Effector memory CD8-positive, alpha-beta T cell (primary cell): Measurements from ENCODE around the gene OSBPL5.
"Not testable (repeated sequence)": the region's sequence is repeated elsewhere in the genome, so short reads cannot be mapped to it uniquely, and the experiment has no call there.

ENCODE experiments used
- ATAC-seq: fragments of 150-1000 bp; cut with Tn5 transposase; replicated peaks from 2 replicates; pipeline ENCODE4 v1.10.0; 2021; ENCODE audit warnings: mild to moderate bottlenecking, moderate library complexity
- DNase-seq, 3 experiments: peaks; one replicate each; pipeline ENCODE4 v3.0.0; 2021
- H3K27ac Mint-ChIP-seq, 2 donors: one replicate each; pipeline ENCODE4 v1.8.0; 2022; ENCODE audit warnings: mild to moderate bottlenecking in 2 of 2, mixed read lengths in 2 of 2, moderate library complexity in 2 of 2
- H3K27me3 Mint-ChIP-seq, 2 donors: one replicate each; pipeline ENCODE4 v1.8.0; 2022; ENCODE audit warnings: mixed read lengths in 2 of 2
- H3K36me3 Mint-ChIP-seq: one replicate; pipeline ENCODE4 v1.8.0; 2022; ENCODE audit warnings: mild to moderate bottlenecking, moderate library complexity, mixed read lengths; ENCODE audit not compliant: insufficient read depth
- H3K4me1 Mint-ChIP-seq, 2 donors: one replicate each; pipeline ENCODE4 v1.8.0; 2022; ENCODE audit warnings: low read depth in 2 of 2, mixed read lengths in 2 of 2
- H3K4me3 Mint-ChIP-seq, 2 donors: one replicate each; pipeline ENCODE4 v1.8.0; 2022; ENCODE audit warnings: mild to moderate bottlenecking in 2 of 2, mixed read lengths in 2 of 2, moderate library complexity in 2 of 2
- H3K9me3 Mint-ChIP-seq, 2 donors: one replicate each; pipeline ENCODE4 v1.8.0; 2022; ENCODE audit warnings: mixed read lengths in 2 of 2

The OSBPL5 gene

DNA sequence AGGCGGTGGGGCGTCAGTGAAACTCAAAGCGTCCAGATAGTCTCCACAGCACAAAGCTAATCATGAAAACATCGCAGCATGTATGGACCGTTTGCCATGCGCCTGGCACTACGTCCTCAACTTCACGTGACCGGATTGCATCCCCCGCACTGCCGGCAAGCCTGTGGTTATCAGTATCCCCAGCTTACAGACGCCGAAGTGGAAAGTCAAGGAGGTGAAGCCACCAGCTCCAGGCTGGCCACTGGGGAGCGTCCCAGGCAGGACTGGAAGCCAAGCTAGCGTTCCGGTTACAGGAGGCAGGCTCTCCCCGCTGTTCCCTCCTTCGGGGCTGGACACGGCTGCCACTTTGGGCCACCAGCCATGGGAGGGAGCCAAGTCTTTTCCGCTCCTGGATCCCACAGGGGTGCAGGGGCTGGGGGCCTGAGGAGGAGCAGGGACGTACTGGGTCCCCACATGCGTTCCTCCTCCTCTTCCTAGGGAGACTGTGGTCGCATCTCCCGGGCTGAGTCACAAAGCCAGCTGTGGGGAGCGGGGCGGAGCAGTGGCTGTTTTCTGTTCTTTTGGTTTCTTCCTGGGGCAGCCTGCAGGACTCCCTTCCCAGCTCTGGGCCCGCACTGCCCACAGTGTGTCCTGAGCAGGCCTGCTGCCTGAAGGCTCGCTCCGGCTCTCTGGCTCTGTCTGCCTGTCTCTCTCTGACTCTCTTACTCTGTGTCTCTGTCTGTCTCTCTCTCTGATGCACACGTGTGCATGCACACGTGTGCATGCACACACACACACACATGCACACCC lies 4.3 kb upstream of the OSBPL5 start:
- H3K4me3 Mint-ChIP-seq: peak overlapping the region; percentile 57 to 62
- DNase-seq (no peak), ATAC-seq (no peak)
- H3K9me3 Mint-ChIP-seq: no peaks in the 10 kb centered on the region
- peaks cover 26 to 34% of the 10 kb centered on the region in 2 donors for H3K27me3 Mint-ChIP-seq
- peak overlapping the region in 1 of 2 donors; percentile 1 for H3K27ac Mint-ChIP-seq
- H3K36me3 Mint-ChIP-seq: no peaks in the 10 kb centered on the region
- H3K4me1 Mint-ChIP-seq: peaks cover 9 to 16% of the 10 kb centered on the region in 2 donors

DNA sequence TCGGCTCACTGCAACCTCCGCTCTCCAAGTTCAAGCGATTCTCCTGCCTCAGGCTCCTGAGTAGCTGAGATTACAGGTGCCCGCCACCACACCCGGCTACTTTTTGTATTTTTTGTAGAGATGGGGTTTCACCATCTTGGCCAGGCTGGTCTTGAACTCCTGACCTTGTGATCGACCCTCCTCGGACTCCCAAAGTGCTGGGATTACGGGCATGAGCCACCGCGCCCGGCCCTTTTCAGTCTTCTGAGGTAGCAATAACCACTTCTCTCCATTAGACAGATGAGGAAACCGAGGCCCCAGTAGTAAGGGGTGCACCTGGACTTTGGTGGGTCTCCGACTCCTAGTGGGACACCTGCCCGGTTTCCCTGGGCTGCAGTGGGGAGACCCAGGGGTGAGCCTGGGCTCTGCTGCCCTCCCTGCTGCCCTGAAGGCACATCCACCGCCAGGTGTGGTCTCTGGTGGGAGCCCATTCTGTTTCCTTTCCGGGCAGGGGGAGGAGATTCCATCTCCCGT lies 3.7 kb upstream of the OSBPL5 start:
- not testable (repeated sequence) for DNase-seq, H3K36me3 Mint-ChIP-seq, ATAC-seq, H3K27ac Mint-ChIP-seq, H3K9me3 Mint-ChIP-seq
- peaks cover 26 to 34% of the 10 kb centered on the region in 2 donors for H3K27me3 Mint-ChIP-seq
- H3K4me3 Mint-ChIP-seq: peak overlapping the region; percentile 57 to 62
- H3K4me1 Mint-ChIP-seq: peaks cover 11 to 18% of the 10 kb centered on the region in 2 donors

DNA sequence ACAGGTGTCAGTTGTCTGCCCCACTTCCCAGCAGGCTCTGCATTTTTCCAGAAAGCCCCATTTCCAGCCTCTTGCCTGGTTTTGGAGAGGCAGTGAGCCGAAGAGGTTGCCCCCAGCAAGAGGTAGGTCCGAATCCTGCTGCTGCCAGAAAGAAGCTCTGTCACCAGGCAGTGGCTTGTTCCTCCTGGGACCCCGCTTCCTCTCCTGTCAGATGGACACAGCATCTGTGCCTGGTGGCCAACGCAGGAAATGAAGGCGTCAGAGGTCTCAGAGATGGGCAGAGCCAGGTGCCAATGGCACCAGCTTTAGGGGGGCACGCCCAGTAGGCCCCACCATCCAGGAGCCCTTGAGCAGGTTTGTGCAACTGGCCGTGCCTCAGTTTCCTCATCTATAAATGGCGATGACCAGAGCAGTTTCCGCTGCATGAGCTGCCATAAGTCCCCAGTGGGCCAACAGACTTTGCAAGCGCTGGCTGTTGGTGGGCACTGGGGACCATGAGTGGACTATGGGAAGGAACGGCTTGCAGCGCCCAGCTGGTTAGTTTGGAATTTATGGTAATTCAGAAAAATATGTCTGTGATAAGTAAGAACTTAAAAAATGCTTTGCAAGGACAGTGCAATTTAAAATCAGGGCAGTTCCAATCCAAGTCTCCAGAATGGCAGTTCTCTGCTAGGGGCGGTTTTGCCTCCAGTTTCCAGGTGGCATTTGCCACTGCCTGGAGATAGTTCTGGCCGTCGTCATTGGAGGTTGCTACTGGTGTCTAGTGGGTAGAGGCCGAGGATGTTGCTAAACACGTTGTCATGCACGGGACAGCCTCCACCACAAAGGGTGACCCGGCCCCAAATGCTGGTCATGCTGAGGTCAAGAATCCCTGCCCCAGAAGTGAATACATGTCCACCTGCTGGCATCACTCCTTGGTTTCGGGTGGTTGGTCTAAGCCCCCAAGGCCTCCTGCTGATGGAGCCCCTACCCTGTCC lies 2.3 kb upstream of the OSBPL5 start:
- Mint-ChIP-seq H3K36me3 (no peaks in the 10 kb centered on the region), H3K9me3 (no peaks in the 10 kb centered on the region), H3K4me3 (no peak overlapping the region), H3K4me1 (peaks cover 13 to 30% of the 10 kb centered on the region in 2 donors), H3K27me3 (peaks cover 26 to 34% of the 10 kb centered on the region in 2 donors), H3K27ac (no peak overlapping the region)
- DNase-seq (no peak), ATAC-seq (no peak)

DNA sequence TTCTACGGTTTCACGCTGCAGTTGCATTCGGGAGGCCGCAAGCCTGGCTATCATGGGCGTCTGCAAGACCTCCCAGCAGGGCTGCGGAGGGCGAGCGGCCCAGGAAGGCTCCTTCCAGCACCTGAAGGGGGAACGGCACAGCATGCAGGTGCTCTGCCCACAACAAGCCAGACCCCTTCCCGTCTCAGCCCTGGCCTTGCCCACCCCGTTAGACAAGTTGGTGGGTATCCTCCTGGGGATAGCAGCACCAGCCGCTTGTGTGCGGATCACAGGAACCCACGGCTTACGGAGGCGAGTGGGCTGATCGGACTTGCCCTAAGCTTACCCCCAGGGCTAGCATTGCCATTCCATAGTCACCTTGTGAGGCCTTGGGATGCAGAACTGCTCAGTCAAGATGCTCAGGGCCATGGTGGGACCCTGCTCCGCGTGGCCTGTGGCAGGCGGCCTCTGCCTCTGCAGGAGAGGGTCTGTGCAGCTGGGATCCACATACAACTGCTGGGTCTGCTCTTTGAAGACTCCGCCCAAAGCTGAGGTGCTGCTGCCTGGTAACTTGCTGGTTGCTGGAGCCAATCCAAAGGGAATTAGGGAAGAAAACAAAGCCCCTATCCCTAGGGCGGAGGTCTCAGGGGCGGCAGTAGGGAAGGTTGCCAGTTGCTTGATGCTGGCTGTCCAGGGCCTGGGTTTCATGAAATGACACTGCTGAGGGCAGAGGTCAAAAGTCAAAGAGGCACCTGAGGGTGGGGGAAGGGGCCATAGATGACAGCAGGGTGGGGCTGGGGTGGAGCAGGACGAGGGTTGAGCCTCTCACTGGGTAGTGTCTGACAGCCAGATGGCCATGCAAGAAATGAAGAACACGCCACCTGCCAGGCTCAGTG lies 1.4 kb upstream of the OSBPL5 start:
- DNase-seq (no peak), ATAC-seq (no peak)
- Mint-ChIP-seq H3K4me1 (peaks cover 19 to 36% of the 10 kb centered on the region in 2 donors), H3K4me3 (peak overlapping the region; percentile 72 to 84), H3K36me3 (no peaks in the 10 kb centered on the region), H3K9me3 (no peaks in the 10 kb centered on the region), H3K27me3 (peaks cover 21 to 26% of the 10 kb centered on the region in 2 donors), H3K27ac (peak overlapping the region in 1 of 2 donors; percentile 96)

DNA sequence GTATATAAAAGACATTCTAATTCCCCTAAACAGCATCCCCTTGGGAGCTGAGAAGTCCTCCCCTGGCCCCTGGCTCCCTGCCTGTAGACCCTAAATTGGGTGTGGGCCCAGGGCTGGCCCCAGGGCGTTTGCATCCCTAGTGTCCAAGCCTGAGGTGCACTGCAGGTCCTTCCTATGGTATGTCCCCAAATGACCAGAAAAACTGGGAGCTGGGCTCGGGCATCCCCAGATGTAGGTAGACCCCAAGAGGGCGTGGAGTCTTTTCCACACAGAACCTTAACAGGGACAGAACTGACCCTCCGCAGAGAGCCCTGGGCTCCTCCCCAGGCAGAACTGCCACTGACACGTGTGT lies 782 bp upstream of the OSBPL5 start:
- H3K9me3 Mint-ChIP-seq: no peaks in the 10 kb centered on the region
- ATAC-seq: no peak
- H3K27me3 Mint-ChIP-seq: peaks cover 20 to 22% of the 10 kb centered on the region in 2 donors
- peaks cover 24 to 42% of the 10 kb centered on the region in 2 donors for H3K4me1 Mint-ChIP-seq
- H3K4me3 Mint-ChIP-seq: peak overlapping the region; percentile 72 to 84
- DNase-seq: no peak
- no peaks in the 10 kb centered on the region for H3K36me3 Mint-ChIP-seq
- H3K27ac Mint-ChIP-seq: peak overlapping the region; percentile 67 to 96

DNA sequence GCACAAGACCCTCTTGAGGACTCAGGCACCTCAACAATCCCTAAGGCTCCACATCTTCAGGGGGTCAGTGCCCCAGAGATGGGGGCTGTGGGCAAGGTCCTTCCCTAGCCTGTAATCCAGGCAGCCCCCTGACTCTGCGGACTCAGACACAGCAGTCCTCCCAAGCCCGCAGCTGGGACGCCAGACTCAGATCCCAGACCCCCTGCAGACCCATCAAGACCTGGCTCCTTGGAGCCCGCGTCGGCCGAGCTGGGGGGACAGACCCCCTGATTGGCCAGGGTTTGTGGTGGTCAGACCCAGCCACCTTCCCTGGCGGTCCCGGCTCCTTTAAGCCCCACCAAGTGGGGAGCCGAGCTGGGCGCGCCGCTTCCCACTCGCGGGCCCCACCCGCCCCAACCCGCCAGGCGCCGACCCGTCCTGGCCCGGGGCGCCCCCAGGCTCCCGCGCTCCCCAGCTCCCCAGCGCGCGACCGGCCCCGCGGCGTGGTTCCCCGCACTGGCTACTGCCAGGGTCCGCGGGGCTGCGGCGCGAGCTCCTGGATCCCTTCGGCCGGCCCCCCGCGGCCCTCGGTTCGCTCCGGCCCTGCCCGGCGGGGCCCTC lies 458 bp downstream of the OSBPL5 start:
- H3K4me1 Mint-ChIP-seq: peaks cover 24 to 40% of the 10 kb centered on the region in 2 donors
- DNase-seq: no peak
- H3K27ac Mint-ChIP-seq: peak overlapping the region in 1 of 2 donors; percentile 79
- peaks cover 11 to 13% of the 10 kb centered on the region in 2 donors for H3K27me3 Mint-ChIP-seq
- H3K9me3 Mint-ChIP-seq: no peaks in the 10 kb centered on the region
- peak; percentile 53 for ATAC-seq
- no peaks in the 10 kb centered on the region for H3K36me3 Mint-ChIP-seq
- H3K4me3 Mint-ChIP-seq: peak overlapping the region; percentile 84

DNA sequence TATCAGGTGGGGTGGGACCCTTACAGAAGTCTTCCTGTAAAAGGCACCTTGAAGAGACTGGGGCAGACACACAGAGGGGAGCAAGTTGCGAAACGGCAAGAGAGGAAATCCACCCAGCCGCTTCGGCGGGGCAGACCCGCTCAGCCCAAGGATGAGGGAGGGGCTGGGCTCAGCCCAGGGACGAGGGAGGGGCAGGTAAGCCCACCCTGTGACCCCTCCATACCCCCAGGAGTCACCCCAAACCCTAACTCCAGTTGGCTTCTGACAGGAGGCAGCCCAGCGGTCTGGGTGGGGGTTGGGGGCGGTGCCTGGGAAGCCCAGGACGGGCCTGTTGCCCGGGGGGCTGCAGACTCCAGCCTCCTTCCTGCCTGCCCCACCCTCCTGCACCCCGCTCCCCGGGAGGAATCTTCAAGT lies 965 bp downstream of the OSBPL5 start:
- Mint-ChIP-seq H3K27me3 (peaks cover 6 to 10% of the 10 kb centered on the region in 2 donors), H3K9me3 (no peaks in the 10 kb centered on the region), H3K36me3 (no peaks in the 10 kb centered on the region), H3K4me3 (peak overlapping the region; percentile 84), H3K4me1 (peaks cover 27 to 40% of the 10 kb centered on the region in 2 donors), H3K27ac (peak overlapping the region; percentile 56 to 79)
- no peak for DNase-seq
- peak; percentile 9 for ATAC-seq

DNA sequence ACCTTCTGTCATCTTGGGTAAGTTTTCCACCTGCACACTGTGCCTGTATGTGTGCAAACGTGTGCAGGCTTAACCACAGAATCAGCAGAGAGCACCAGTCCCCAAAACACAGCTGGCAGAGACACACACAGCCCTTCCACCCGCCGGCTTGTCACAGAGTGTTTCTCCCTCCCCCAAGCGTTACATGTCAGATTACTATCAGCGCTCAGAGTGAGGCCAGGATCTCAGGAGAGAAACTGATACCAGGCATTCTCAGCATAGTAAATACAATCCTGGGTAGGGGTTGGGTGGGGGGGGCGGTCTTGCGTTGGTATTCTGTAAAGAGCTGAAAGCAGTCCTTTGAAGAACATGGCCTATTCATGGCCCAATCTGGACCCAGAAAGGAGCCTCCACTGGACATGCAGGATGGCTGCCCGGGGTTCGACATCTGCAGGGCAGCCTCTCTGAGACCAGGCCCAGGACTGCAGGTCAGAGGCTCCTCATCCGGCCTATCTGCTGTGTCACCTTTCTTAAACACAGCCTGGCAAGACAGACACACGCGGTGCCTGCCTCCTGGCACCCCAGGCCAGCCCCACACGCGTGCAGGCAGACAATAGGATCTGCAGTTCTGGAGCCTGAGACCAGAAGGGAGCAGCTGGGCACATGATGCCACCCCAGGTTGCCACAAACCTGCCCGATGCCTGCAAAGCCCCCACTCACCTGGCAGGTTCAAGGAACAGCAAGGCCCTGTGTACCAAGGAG lies 1.7 kb downstream of the OSBPL5 start:
- Mint-ChIP-seq H3K4me3 (peak overlapping the region; percentile 84), H3K4me1 (peaks cover 34 to 44% of the 10 kb centered on the region in 2 donors), H3K36me3 (no peaks in the 10 kb centered on the region), H3K9me3 (no peaks in the 10 kb centered on the region), H3K27ac (peak overlapping the region; percentile 56 to 79), H3K27me3 (peaks cover 0 to 6% of the 10 kb centered on the region in 2 donors)
- DNase-seq (no peak), ATAC-seq (no peak)

DNA sequence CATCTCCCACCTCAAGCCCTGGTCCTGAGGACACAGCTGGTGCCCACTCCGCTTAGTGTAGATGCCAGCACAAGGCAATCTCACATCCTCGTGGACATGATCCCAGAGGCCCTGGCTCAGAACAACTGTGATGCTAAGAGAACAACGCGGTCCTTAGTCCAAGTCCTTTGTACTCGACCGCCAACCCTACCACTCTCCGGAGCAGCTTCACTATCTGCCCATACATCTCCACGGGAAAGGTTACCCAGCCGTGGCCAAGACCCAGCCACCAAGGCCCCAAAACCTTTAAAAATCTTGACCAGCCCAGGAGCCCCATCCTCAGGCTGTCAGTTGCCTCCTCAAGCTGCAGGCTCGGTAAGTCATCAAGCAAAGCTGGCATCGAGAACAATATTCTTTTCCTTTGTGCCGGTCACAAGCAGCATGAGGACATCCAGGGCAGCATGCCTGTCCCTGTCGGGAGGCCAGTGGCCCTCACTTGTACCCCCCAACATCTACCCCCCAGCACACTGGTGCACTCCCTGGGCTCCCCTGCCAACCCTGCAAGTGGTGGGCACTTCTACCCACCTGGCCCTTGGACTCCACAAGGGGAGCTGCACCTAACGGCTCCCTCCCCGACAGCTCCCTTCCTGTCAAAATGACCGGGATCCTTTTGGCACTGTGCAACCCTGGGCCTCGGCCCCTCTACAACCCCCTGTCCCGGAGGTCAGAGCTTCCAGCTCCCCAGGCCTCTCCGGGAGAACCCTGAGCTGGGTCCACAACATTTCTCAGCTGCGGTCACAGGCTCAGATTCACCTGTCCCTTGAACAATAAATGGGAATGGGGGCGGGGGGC lies 2.5 kb downstream of the OSBPL5 start:
- Mint-ChIP-seq H3K9me3 (no peaks in the 10 kb centered on the region), H3K27ac (peak overlapping the region; percentile 22 to 59), H3K27me3 (peaks cover 0 to 6% of the 10 kb centered on the region in 2 donors), H3K4me3 (peak overlapping the region; percentile 84), H3K36me3 (no peaks in the 10 kb centered on the region), H3K4me1 (peaks cover 40 to 49% of the 10 kb centered on the region in 2 donors)
- no peak for ATAC-seq
- no peak for DNase-seq

DNA sequence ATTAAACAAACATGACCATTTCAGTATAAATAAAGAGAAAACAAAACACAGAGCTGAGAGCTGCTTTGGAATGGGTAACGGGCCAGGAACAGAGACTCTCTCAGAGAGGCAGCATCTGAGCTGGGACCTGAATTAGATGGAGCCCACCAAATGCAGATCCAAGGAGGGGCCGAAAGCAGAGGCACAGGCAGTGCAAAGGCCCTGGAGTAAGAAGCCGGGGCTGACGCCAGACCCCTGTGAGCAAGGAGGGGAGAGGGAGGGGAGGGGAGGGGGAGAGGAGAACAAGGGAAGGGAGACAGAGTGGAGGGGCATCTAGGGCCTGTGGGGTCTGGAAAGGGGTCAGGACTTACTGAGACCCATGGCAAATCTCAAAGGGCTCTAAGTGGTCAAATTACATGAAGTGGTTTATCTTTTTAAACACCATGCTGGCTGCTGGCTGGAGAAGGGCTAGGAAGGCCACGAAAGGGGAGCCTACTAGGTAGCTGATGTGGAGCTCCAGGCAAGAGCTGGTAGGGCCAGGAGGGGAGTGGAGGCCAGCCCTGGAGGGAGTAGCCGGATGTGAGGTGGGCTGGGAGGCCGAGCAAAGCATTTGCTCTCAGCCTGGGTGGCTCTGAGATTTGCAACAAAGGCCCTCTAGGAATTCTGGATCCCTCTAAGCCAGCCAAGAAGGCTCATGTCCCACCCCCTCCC lies 3.2 kb downstream of the OSBPL5 start:
- H3K4me1 Mint-ChIP-seq: peaks cover 47 to 56% of the 10 kb centered on the region in 2 donors
- no peaks in the 10 kb centered on the region for H3K9me3 Mint-ChIP-seq
- peak overlapping the region; percentile 54 to 69 for H3K27ac Mint-ChIP-seq
- DNase-seq: no peak
- ATAC-seq: no peak
- H3K27me3 Mint-ChIP-seq: peaks cover 0 to 6% of the 10 kb centered on the region in 2 donors
- peak overlapping the region; percentile 58 to 84 for H3K4me3 Mint-ChIP-seq
- H3K36me3 Mint-ChIP-seq: no peaks in the 10 kb centered on the region

DNA sequence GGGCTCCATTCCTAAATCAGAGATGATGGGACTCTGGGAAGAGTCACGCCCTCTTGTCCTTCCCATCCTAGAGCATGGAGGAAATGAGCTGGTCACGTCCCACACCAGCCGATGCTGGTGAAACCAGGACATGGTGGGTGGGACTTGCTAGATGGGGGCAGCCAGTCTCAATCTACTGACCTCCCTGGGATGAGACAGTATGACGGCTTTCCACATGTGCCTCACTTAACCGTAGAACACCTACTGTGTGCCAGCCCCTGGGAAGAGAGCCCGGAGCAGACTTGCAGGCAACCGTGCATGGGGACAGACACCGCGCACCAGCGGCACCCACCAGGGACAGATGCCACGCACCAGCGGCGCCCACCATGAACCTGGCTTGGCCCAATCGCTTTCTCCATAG lies 3.8 kb downstream of the OSBPL5 start:
- Mint-ChIP-seq H3K4me1 (peaks cover 47 to 59% of the 10 kb centered on the region in 2 donors), H3K4me3 (peak overlapping the region; percentile 54 to 58), H3K9me3 (no peaks in the 10 kb centered on the region), H3K27me3 (peaks cover 0 to 6% of the 10 kb centered on the region in 2 donors), H3K27ac (peak overlapping the region; percentile 54 to 69), H3K36me3 (no peaks in the 10 kb centered on the region)
- no peak for ATAC-seq
- DNase-seq: no peak
